Endothelial cell (in vitro differentiated cells): ENCODE data around the gene C1QTNF7. TPM values are rescaled to one million over a fixed set of nuclear protein-coding genes. Genes with fewer than 3 reads are reported as not detected.

Experiments used
- DNase-seq: peaks from one replicate; pipeline ENCODE4 v3.0.0; 2021; ENCODE audit warnings: low spot score
- H3K27ac Mint-ChIP-seq: one replicate; pipeline ENCODE4 v1.8.0; 2021; ENCODE audit warnings: mixed read lengths, inconsistent platforms; ENCODE audit not compliant: unreplicated experiment
- H3K27me3 Mint-ChIP-seq: one replicate; pipeline ENCODE4 v1.8.0; 2021; ENCODE audit warnings: mild to moderate bottlenecking, moderate library complexity, mixed read lengths, inconsistent platforms; ENCODE audit not compliant: unreplicated experiment
- H3K36me3 Mint-ChIP-seq: one replicate; pipeline ENCODE4 v1.8.0; 2021; ENCODE audit warnings: mild to moderate bottlenecking, low read depth, mixed read lengths, inconsistent platforms; ENCODE audit not compliant: unreplicated experiment
- H3K4me1 Mint-ChIP-seq: one replicate; pipeline ENCODE4 v1.8.0; 2021; ENCODE audit warnings: mild to moderate bottlenecking, mixed read lengths, inconsistent platforms; ENCODE audit not compliant: unreplicated experiment
- H3K4me3 Mint-ChIP-seq: one replicate; pipeline ENCODE4 v1.8.0; 2021; ENCODE audit warnings: mild to moderate bottlenecking, mixed read lengths, inconsistent platforms; ENCODE audit not compliant: unreplicated experiment
- H3K9me3 Mint-ChIP-seq: one replicate; pipeline ENCODE4 v1.8.0; 2021; ENCODE audit warnings: mixed read lengths, inconsistent platforms; ENCODE audit not compliant: unreplicated experiment
- total RNA-seq: library from RNA; stranded (reverse); fragmentation: NEBNext Ultra II Directional; extraction: Animal tissue kit (Norgen Biotek cat#: 25700); gene quantifications from one replicate; pipeline ENCODE4 v1.2.1, GENCODE V29; 2021; ENCODE audit not compliant: unreplicated experiment
- TF ChIP-seq, protein P1 (sequence below): fragments of 200-600 bp; sonication (generic); IDR thresholded peaks from one replicate; pipeline ENCODE4 v1.5.0; 2021; ENCODE audit warnings: antibody characterized with exemption; ENCODE audit not compliant: unreplicated experiment

C1QTNF7 gene
- total RNA-seq, 1 donor from 2014 or later, result not detected

DNA sequence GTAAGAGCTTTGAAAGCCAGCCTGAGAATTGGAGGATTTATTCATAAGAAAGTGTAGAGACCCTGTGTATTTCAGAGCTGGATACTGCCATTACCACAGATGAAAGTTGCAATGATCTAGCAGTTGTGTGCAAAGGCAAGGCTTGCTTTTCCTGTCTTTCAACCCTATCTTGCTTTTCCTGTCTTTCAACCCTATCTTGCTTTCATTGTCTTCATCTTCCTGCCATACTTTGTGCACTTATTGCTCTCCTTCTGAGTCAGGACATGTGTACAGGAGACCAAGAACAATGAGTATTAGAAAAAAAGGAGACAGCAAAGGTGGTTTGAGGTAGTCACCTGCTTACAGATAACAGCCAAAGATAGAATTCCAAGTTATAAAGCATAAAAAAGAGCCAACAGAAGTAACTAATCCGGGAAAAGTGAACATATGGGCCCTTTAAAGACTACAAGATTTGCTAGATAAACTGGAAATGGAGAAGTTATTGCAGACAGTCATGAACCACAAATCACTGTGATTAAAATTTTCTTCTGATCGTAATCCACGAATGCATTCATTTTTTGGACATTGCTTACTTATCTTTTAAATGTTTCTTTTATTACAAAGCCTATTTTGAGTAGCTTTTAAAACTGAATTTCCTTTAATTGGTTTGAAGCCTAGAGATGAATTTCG lies 17.2 kb downstream of the C1QTNF7 start:
- peaks cover 7% of the 10 kb centered on the region for H3K36me3 Mint-ChIP-seq
- DNase-seq, result no peak
- no peaks in the 10 kb centered on the region for H3K9me3 Mint-ChIP-seq
- peak overlapping the region; percentile 91 for H3K27ac Mint-ChIP-seq
- TF ChIP-seq, protein P1, sequence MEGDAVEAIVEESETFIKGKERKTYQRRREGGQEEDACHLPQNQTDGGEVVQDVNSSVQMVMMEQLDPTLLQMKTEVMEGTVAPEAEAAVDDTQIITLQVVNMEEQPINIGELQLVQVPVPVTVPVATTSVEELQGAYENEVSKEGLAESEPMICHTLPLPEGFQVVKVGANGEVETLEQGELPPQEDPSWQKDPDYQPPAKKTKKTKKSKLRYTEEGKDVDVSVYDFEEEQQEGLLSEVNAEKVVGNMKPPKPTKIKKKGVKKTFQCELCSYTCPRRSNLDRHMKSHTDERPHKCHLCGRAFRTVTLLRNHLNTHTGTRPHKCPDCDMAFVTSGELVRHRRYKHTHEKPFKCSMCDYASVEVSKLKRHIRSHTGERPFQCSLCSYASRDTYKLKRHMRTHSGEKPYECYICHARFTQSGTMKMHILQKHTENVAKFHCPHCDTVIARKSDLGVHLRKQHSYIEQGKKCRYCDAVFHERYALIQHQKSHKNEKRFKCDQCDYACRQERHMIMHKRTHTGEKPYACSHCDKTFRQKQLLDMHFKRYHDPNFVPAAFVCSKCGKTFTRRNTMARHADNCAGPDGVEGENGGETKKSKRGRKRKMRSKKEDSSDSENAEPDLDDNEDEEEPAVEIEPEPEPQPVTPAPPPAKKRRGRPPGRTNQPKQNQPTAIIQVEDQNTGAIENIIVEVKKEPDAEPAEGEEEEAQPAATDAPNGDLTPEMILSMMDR, result no peak
- peaks cover 2% of the 10 kb centered on the region for H3K27me3 Mint-ChIP-seq
- H3K4me1 Mint-ChIP-seq, result peaks cover 30% of the 10 kb centered on the region
- H3K4me3 Mint-ChIP-seq, result no peak overlapping the region

DNA sequence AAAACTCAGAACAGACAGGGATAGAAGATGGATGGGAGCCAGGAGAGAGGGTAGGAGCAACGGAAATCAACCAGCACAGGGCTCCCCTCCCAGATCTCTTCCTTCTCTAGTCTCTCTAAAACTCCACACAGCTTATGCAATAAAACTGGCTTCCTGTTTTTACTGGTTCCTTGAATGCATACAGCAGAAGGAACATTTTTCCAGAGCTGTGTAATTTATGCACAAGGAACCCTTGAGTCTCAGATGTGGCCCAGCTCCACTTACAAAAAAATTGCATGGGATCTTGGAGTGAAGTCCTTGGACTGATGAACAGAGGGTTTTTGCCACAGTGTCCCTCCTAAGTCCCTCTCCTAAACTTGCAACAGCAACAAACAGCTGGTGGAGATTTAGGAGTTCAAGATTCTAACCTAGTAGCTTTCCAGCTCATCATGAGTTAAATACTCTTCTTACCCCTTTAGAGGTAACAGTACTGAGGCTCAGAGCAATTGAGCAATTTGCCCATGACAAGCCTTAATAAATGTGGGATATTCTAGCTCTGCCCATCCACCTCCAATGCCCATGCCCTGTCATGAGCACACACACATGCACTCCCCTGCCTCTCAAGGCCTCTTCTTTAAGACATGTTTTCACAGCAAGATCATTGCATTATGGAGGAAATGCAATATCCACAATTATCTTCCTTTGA lies 23.5 kb downstream of the C1QTNF7 start:
- Mint-ChIP-seq H3K4me1 (peaks cover 22% of the 10 kb centered on the region), H3K27ac (no peak overlapping the region), H3K4me3 (no peak overlapping the region), H3K27me3 (peaks cover 7% of the 10 kb centered on the region), H3K36me3 (no peaks in the 10 kb centered on the region), H3K9me3 (no peaks in the 10 kb centered on the region)
- TF ChIP-seq, protein P1, result no peak
- DNase-seq, result no peak

DNA sequence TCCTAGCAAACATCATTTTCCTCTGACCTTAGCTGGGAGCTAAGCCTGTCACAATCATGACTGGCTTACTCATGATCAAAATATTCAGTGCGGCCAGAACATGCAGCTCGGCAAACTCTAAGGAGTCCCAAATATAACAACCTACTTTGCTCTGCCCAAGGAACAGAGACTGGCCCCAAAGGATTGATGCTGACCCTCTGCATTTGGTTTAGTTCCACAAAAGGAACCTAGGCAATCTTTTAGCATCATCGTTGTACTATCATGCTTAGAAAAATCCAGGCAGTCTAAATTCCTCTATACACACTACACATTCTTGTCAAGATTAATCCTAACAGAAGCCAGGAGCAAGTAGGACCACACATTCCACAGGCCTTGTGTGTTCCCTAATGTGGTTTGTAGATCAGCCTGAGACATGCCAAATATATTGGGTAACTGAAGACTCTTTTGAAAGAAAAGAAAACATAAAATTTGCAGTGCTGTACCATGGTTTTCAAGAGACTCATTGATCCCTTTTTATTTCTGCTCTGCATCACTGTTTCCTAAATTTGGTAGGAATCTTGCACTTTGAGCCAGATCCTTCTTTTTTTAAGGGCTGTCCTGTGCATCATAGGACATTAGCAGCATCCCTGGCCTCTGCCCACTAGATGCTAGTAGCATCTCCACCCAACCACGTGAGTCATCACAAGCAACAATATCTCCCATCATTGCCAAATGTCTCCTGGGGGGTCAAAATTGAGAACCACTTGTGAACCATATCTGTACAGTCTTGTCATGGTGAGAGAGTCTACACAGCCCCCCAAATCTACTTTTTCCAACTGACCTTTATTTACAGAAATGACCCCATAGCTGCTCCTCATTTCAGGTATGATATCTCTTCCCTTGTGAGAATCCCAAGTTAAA lies 24.3 kb downstream of the C1QTNF7 start:
- H3K36me3 Mint-ChIP-seq, result no peaks in the 10 kb centered on the region
- H3K27ac Mint-ChIP-seq, result no peak overlapping the region
- TF ChIP-seq, protein P1, result no peak

DNA sequence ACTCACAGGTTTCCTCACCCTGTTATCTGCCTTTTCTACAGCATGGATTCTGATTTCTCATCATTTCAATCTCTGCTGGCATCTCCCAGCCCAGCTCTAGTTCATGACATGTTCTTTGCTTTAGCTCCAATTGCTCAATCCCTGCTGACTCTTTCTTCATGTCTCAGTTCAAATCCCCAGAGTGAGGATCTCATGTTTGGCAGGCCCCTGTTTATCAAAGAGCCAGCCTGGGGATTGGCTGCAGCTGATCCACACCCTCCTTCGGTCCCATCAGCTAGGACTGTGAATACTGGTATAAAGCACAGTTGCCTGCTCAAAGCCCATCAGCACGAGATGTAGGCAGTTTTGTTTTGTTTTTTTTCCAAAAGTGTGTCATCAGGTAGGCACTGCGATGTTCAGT lies 27.5 kb downstream of the C1QTNF7 start:
- no peaks in the 10 kb centered on the region for H3K9me3 Mint-ChIP-seq
- H3K27me3 Mint-ChIP-seq, result peaks cover 7% of the 10 kb centered on the region
- no peak overlapping the region for H3K27ac Mint-ChIP-seq
- no peaks in the 10 kb centered on the region for H3K36me3 Mint-ChIP-seq
- TF ChIP-seq, protein P1, result no peak
- H3K4me3 Mint-ChIP-seq, result no peak overlapping the region
- DNase-seq, result no peak
- peaks cover 17% of the 10 kb centered on the region for H3K4me1 Mint-ChIP-seq

More for the DNA sequence above, 24.3 kb downstream of the C1QTNF7 start:
- Mint-ChIP-seq H3K27me3 (peaks cover 7% of the 10 kb centered on the region), H3K9me3 (no peaks in the 10 kb centered on the region), H3K4me1 (peaks cover 17% of the 10 kb centered on the region), H3K4me3 (no peak overlapping the region)
- no peak for DNase-seq
